Osteocyte (in vitro differentiated cells): ENCODE measurements around the gene TRAF3. TPM values are rescaled to one million over a fixed set of nuclear protein-coding genes. Genes with fewer than 3 reads are reported as not detected.

ENCODE experiments used
- DNase-seq: peaks from one replicate; pipeline ENCODE4 v3.0.0; 2021; ENCODE audit warnings: mixed read lengths; ENCODE audit not compliant: unreplicated experiment; ENCODE audit errors: extremely low spot score
- H3K27ac Mint-ChIP-seq: one replicate; pipeline ENCODE4 v1.8.0; 2021; ENCODE audit warnings: mild to moderate bottlenecking, mixed read lengths; ENCODE audit not compliant: unreplicated experiment
- H3K27me3 Mint-ChIP-seq: one replicate; pipeline ENCODE4 v1.8.0; 2021; ENCODE audit warnings: mixed read lengths; ENCODE audit not compliant: unreplicated experiment
- H3K36me3 Mint-ChIP-seq: one replicate; pipeline ENCODE4 v1.8.0; 2021; ENCODE audit warnings: mixed read lengths; ENCODE audit not compliant: unreplicated experiment
- H3K4me1 Mint-ChIP-seq: one replicate; pipeline ENCODE4 v1.8.0; 2021; ENCODE audit warnings: mixed read lengths; ENCODE audit not compliant: unreplicated experiment
- H3K4me3 Mint-ChIP-seq: one replicate; pipeline ENCODE4 v1.8.0; 2021; ENCODE audit warnings: mild to moderate bottlenecking, moderate library complexity, mixed read lengths; ENCODE audit not compliant: unreplicated experiment
- H3K9me3 Mint-ChIP-seq: one replicate; pipeline ENCODE4 v1.8.0; 2021; ENCODE audit warnings: mixed read lengths; ENCODE audit not compliant: unreplicated experiment
- total RNA-seq: library from RNA; stranded (reverse); gene quantifications from 2 replicates; pipeline ENCODE4 v1.2.1, GENCODE V29; 2021
- TF ChIP-seq, protein P1 (sequence below): fragments of 200-600 bp; sonication (generic); IDR thresholded peaks from 2 replicates; pipeline ENCODE4 v1.5.0; 2021; ENCODE audit warnings: antibody characterized with exemption, mild to moderate bottlenecking, moderate library complexity

Gene TRAF3
- total RNA-seq, 1 donor from 2014 or later, result 15.9 TPM

DNA sequence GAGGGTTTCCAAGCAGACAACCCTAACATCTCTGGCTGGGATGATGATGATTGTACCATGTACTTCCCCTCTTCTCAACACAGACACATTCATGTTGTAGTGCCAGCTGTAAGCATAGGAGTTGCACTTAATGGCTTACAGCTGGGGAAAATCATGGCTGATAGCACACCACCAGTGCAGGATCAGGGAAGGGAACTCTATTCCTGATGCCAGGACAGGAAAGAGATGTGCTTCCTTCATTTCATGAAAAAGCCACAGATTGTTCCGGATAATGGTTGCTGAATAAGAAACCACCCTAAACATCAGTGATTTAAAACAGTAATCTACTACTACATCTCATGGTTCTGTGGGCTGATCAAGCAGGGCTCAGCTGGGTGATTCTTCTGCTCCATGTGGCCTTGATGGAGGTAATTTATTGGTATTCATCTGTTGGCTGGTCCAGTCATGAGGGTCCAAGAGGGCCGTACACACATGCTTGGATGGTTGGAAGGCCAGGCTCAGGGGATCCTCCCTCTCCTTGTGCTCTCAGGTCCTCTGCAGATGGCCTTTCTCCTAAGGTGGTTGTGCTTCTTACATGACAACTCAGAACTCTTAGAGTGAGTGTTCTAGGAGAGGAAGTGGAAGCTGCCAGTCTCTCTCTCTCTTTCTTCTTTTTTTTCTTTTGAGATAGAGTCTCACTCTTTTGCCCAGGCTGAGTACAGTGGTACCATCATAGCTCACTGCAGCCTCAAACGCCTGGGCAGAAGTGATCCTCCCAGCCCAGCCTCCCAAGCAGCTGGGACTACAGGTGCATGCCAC is 16.5 kb downstream of the TRAF3 start:
- Mint-ChIP-seq H3K4me1 (peaks cover 17% of the 10 kb centered on the region), H3K27me3 (no peaks in the 10 kb centered on the region), H3K27ac (no peak overlapping the region), H3K9me3 (peaks cover 4% of the 10 kb centered on the region), H3K36me3 (peaks cover 5% of the 10 kb centered on the region), H3K4me3 (no peak overlapping the region)
- TF ChIP-seq, protein P1, sequence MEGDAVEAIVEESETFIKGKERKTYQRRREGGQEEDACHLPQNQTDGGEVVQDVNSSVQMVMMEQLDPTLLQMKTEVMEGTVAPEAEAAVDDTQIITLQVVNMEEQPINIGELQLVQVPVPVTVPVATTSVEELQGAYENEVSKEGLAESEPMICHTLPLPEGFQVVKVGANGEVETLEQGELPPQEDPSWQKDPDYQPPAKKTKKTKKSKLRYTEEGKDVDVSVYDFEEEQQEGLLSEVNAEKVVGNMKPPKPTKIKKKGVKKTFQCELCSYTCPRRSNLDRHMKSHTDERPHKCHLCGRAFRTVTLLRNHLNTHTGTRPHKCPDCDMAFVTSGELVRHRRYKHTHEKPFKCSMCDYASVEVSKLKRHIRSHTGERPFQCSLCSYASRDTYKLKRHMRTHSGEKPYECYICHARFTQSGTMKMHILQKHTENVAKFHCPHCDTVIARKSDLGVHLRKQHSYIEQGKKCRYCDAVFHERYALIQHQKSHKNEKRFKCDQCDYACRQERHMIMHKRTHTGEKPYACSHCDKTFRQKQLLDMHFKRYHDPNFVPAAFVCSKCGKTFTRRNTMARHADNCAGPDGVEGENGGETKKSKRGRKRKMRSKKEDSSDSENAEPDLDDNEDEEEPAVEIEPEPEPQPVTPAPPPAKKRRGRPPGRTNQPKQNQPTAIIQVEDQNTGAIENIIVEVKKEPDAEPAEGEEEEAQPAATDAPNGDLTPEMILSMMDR, result no peak
- DNase-seq, result no peak

DNA sequence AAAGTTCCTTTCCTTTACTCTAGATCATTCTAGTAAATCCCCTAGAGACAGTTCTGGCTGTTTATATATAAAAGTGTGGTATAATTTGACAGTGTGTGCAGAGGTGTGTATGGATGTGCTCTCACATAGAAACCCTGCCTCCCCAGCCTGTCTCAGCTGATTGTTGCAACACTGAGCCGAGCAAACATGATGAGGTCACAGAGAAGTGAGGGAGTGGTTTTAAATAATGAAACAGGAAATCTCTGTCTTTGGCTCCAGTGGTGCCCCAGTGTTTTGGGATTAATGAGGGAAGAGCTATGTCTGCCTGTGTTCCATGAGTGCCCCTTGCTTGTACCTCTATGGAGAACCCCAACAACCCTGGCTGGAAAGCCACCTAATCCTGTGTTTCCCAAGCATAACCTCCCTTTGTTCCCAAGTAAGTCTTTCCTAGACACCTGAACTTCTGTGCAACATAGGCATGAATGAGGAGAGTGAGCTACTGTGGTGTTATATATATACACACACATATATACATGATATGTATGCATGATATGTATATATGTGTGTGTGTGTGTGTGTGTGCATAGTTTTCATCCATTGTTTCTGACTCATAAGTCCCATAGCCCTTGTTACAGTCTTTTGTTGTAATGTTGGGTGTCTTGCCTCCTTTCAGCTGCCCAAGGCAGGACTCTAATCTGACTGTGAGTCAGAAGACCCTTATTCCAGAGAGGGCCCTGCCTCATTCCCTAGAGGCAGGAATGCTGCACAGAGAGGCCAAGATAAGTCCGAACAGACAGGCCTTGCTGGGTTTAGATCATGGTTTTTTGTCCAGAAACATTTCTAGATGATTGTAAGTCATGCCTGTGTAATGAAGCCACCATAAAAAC is 18.0 kb downstream of the TRAF3 start:
- no peak for DNase-seq
- Mint-ChIP-seq H3K4me1 (peaks cover 30% of the 10 kb centered on the region), H3K4me3 (peak overlapping the region; percentile 47), H3K36me3 (peaks cover 5% of the 10 kb centered on the region), H3K9me3 (peaks cover 4% of the 10 kb centered on the region), H3K27me3 (no peaks in the 10 kb centered on the region), H3K27ac (peak overlapping the region; percentile 99)
- TF ChIP-seq, protein P1, result no peak

DNA sequence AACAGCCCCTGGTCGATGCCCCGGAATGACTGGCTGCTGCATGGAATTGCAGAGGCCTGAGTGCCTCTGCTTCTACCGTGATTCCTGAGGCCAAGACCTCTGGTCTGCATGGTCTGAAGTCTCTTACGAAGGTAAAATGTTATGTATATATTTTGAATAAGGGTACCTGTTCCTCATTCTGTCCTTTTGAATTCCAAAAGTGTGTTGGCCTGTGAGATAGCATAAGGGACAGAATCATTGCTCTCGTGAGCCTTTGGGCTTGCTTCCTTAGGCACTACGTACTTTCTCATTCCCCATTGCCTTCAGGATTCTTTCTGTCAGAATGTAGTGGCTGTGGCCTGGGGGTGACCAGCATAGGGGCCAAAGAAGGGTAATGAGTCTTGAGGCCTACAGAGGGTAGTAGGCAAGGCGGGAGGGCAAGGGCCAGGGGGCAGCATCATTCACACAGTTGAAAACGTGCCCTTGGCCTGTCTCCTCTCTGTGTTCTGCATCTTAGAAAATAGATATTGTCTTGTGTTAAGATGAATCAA is 19.5 kb downstream of the TRAF3 start:
- H3K36me3 Mint-ChIP-seq, result peaks cover 2% of the 10 kb centered on the region
- TF ChIP-seq, protein P1, result no peak
- H3K4me3 Mint-ChIP-seq, result no peak overlapping the region
- peaks cover 28% of the 10 kb centered on the region for H3K4me1 Mint-ChIP-seq
- peak overlapping the region; percentile 16 for H3K27ac Mint-ChIP-seq
- H3K27me3 Mint-ChIP-seq, result no peaks in the 10 kb centered on the region
- H3K9me3 Mint-ChIP-seq, result no peaks in the 10 kb centered on the region
- DNase-seq, result no peak

DNA sequence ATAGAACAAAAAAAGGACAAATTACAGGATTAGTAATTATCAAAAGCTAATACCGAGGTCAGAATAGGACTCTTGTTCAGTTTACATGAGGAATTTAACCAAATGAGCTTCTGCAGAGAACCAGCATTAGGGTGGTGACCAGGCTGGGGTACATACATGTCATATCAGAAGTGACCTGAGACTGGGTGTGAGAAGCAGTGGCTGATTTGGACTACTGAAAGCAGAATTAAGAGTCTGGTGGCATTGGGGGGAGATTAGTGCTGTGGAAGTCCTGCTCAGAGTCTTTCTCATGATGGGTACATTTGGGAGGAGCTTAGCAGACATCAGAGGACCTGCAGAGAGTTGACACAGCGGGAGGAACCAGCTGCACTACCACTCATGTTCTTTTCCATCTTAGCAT is 21.7 kb downstream of the TRAF3 start:
- Mint-ChIP-seq H3K36me3 (peaks cover 2% of the 10 kb centered on the region), H3K4me1 (peaks cover 35% of the 10 kb centered on the region), H3K27ac (no peak overlapping the region), H3K27me3 (no peaks in the 10 kb centered on the region), H3K9me3 (no peaks in the 10 kb centered on the region), H3K4me3 (no peak overlapping the region)
- no peak for DNase-seq
- TF ChIP-seq, protein P1, result no peak
